ENCODE measurements around the gene WDR72. TPM values are rescaled to one million over a fixed set of nuclear protein-coding genes. Genes with fewer than 3 reads are reported as not detected.

WDR72 gene
- total RNA-seq, 4 donors from 2014 or later: 0.04 to 0.73 (median 0.08) TPM; not detected in 1

GRCh38 chr15:53565721-53566120 lies 193.7 kb downstream of the WDR72 start:
- H3K4me3 ChIP-seq: no peak overlapping the region
- no peaks in the 10 kb centered on the region for H3K9me3 ChIP-seq
- 52 to 55% methylated on average over 4 of the region's 4 CpGs for WGBS, 2 donors
- intact Hi-C loops (cut with DNase I): no loop called here
- H3K36me3 ChIP-seq: no peaks in the 10 kb centered on the region
- no peak for DNase-seq
- no peaks in the 10 kb centered on the region for H3K27me3 ChIP-seq
- no peak for TF ChIP-seq CTCF (IDR thresholded peaks at IDR 0.05)
- TF ChIP-seq POLR2A (IDR thresholded peaks at IDR 0.05): no peak
- no peaks in the 10 kb centered on the region for H3K4me1 ChIP-seq
- no peak overlapping the region for H3K27ac ChIP-seq

GRCh38 chr15:53564647-53565046 lies 194.8 kb downstream of the WDR72 start:
- Histone ChIP-seq H3K4me3 (no peak overlapping the region), H3K27me3 (no peaks in the 10 kb centered on the region), H3K36me3 (no peaks in the 10 kb centered on the region), H3K9me3 (no peaks in the 10 kb centered on the region), H3K27ac (no peak overlapping the region), H3K4me1 (no peaks in the 10 kb centered on the region)
- TF ChIP-seq CTCF (IDR thresholded peaks at IDR 0.05) (no peak), POLR2A (IDR thresholded peaks at IDR 0.05) (no peak)
- no peak for DNase-seq
- 53 to 66% methylated on average over 2 of the region's 2 CpGs for WGBS, 2 donors
- intact Hi-C loops (cut with DNase I): no loop called here

- H3K27me3 ChIP-seq: no peaks in the 10 kb centered on the region
- no peak for TF ChIP-seq POLR2A (IDR thresholded peaks at IDR 0.05)
- H3K4me1 ChIP-seq: no peaks in the 10 kb centered on the region
- H3K4me3 ChIP-seq: no peak overlapping the region
- no peak overlapping the region for H3K27ac ChIP-seq
- DNase-seq: no peak
- WGBS, 2 donors: 77 to 93% methylated on average over 4 of the region's 4 CpGs
- H3K9me3 ChIP-seq: no peaks in the 10 kb centered on the region
- no peaks in the 10 kb centered on the region for H3K36me3 ChIP-seq
- intact Hi-C loops (cut with DNase I): no loop called here
These were observed 195.8 kb downstream of the WDR72 start for GRCh38 chr15:53563627-53564026.

DNA sequence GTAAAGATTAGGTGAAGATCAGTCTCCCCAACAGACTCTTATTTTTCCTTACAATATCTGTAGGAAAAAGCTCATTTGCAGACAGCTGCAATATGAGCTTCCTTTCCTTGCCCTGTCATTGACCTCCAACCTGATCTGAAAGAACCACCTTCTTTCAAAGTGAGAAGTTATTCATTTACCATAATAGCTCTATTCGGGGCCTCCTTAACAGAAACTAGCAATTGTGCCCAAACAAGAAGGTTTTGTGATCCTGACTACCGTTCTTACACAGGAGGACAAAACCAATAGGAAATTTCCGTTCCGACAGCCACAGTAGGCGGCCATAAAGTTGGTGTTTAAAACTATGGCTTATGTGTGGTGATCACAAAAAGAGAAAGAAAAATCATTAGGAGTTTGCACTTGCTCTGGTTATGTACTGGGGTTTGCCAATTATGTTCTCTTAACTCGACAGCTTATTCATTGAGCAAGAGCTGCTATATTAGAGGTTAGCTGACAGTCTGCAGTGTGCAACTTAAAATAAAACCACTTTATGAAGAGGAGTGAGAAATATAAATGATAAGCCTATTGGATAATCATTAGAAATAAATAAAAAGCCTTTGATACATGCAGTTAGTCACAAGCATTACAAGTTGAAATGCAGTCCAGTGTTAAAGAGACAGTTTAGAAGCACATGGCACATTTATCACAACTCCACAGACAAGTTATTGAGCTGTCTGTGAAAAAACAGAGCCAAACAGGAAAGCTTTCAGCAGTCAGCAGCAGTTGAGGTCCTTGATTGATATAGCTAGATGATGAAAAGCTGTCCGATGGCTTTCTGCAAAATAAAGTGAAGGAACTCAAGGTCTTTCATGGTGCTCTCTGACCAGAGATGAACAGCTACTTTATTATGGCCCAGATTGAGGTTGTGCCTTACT lies 199.8 kb downstream of the WDR72 start:
- Histone ChIP-seq H3K27me3 (no peaks in the 10 kb centered on the region), H3K4me3 (no peak overlapping the region), H3K4me1 (no peaks in the 10 kb centered on the region), H3K9me3 (no peaks in the 10 kb centered on the region), H3K27ac (no peak overlapping the region), H3K36me3 (no peaks in the 10 kb centered on the region)
- intact Hi-C loops (cut with DNase I): no loop called here
- no peak for DNase-seq
- WGBS, 2 donors: 50 to 53% methylated on average over 7 of the region's 7 CpGs
- TF ChIP-seq CTCF (IDR thresholded peaks at IDR 0.05): no peak
- no peak for TF ChIP-seq POLR2A (IDR thresholded peaks at IDR 0.05)

DNA sequence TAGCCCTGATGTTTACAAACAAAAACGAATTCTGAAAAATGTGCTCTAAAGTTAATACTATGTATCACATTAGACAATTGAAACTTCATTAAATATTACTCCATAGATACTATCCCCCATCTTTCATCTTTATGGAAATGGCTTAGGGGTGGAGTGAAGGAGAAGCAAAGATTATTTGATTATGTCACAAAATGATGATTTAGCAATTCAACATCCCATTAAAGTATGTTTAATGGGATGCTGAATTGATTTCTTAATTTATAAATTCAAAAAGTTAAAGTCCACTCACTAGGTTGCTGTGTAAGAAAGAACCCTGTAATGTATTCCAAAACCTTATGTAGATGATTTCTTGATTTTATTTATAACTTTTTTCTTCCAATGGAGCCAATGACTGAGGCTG lies 201.1 kb downstream of the WDR72 start:
- no peaks in the 10 kb centered on the region for H3K36me3 ChIP-seq
- no peak overlapping the region for H3K27ac ChIP-seq
- 50 to 62% methylated on average over 1 of the region's 1 CpG for WGBS, 2 donors

More for the DNA sequence above, 201.1 kb downstream of the WDR72 start:
- Histone ChIP-seq H3K4me1 (no peaks in the 10 kb centered on the region), H3K4me3 (no peak overlapping the region), H3K9me3 (no peaks in the 10 kb centered on the region), H3K27me3 (no peaks in the 10 kb centered on the region)
- intact Hi-C loops (cut with DNase I): no loop called here
- no peak for DNase-seq
- TF ChIP-seq POLR2A (IDR thresholded peaks at IDR 0.05): no peak
- no peak for TF ChIP-seq CTCF (IDR thresholded peaks at IDR 0.05)
